ENCODE data around the gene ZGLP1. TPM values are rescaled to one million over a fixed set of nuclear protein-coding genes. Genes with fewer than 3 reads are reported as not detected.

The ZGLP1 gene
- total and polyA plus RNA-seq, 2 of the 13 experiments (the other 11 are each of a cell fraction or from before 2014, with no cell fraction given): 2.4 to 3.0 TPM

- TF ChIP-seq HOXD1 (CRISPR knock-in tag; IDR thresholded peaks at IDR 0.05): no peak
- TF ChIP-seq ATF7-NPFF (CRISPR knock-in tag; IDR thresholded peaks at IDR 0.05; ENCODE audit: low read depth): peak; percentile 40; the same call in 1 of the 2 replicates
- peak; percentile 59; the same call in 1 of the 2 replicates for TF ChIP-seq ZNF274 (CRISPR knock-in tag; IDR thresholded peaks at IDR 0.05)
- TF ChIP-seq DNMT1 (CRISPR knock-in tag; IDR thresholded peaks at IDR 0.05): 0 out of 2 replicates have a peak, but pooled peaks have one; percentile 37
- no peak for TF ChIP-seq ZNF567 (CRISPR knock-in tag; IDR thresholded peaks at IDR 0.05; ENCODE audit: borderline replicate concordance)
- no peak for TF ChIP-seq FOXA1 (IDR thresholded peaks at IDR 0.05)
- TF ChIP-seq FOXA1 (CRISPR knock-in tag; IDR thresholded peaks at IDR 0.05): no peak
- TF ChIP-seq, protein P1, sequence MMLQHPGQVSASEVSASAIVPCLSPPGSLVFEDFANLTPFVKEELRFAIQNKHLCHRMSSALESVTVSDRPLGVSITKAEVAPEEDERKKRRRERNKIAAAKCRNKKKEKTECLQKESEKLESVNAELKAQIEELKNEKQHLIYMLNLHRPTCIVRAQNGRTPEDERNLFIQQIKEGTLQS (CRISPR knock-in tag; IDR thresholded peaks at IDR 0.05): no peak
- 0 out of 2 replicates have a peak, but pooled peaks have one; percentile 41 for TF ChIP-seq ZNF232 (CRISPR knock-in tag; IDR thresholded peaks at IDR 0.05; ENCODE audit: borderline replicate concordance)
- peak; percentile 64; the same call in 1 of the 2 replicates for TF ChIP-seq ZFY (CRISPR knock-in tag; IDR thresholded peaks at IDR 0.05)
- no peak for TF ChIP-seq ZNF33A (CRISPR knock-in tag; IDR thresholded peaks at IDR 0.05; ENCODE audit: borderline replicate concordance)
- TF ChIP-seq SALL2 (CRISPR knock-in tag; IDR thresholded peaks at IDR 0.05): no peak
- peak; percentile 91; the same call in 1 of the 2 replicates for TF ChIP-seq ZFYVE20 (CRISPR knock-in tag; IDR thresholded peaks at IDR 0.05; ENCODE audit: borderline replicate concordance, low read depth)
- peak; percentile 68 for TF ChIP-seq IKZF4 (CRISPR knock-in tag; IDR thresholded peaks at IDR 0.05; ENCODE audit: borderline replicate concordance, low read depth, not compliant biosample characterization)
- peak; percentile 42; the same call in 1 of the 2 replicates for TF ChIP-seq MXD4 (CRISPR knock-in tag; IDR thresholded peaks at IDR 0.05)
- TF ChIP-seq ZNF326 (CRISPR knock-in tag; IDR thresholded peaks at IDR 0.05; ENCODE audit: borderline replicate concordance): no peak
- TF ChIP-seq ZNF878 (CRISPR knock-in tag; IDR thresholded peaks at IDR 0.05): no peak
- TF ChIP-seq, protein P2, sequence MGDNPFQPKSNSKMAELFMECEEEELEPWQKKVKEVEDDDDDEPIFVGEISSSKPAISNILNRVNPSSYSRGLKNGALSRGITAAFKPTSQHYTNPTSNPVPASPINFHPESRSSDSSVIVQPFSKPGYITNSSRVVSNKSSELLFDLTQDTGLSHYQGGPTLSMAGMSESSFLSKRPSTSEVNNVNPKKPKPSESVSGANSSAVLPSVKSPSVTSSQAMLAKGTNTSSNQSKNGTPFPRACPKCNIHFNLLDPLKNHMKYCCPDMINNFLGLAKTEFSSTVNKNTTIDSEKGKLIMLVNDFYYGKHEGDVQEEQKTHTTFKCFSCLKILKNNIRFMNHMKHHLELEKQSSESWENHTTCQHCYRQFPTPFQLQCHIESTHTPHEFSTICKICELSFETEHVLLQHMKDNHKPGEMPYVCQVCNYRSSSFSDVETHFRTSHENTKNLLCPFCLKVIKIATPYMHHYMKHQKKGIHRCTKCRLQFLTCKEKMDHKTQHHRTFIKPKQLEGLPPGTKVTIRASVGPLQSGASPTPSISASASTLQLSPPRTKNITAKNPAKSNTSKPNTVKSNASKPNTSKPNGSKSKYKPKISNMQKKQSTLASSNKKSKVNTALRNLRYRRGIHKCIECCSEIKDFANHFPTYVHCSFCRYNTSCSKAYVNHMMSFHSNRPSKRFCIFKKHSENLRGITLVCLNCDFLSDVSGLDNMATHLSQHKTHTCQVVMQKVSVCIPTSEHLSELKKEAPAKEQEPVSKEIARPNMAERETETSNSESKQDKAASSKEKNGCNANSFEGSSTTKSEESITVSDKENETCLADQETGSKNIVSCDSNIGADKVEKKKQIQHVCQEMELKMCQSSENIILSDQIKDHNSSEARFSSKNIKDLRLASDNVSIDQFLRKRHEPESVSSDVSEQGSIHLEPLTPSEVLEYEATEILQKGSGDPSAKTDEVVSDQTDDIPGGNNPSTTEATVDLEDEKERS (CRISPR knock-in tag; IDR thresholded peaks at IDR 0.05): no peak
- TF ChIP-seq ZNF790 (CRISPR knock-in tag; IDR thresholded peaks at IDR 0.05; ENCODE audit: borderline replicate concordance): peak; percentile 35; the same call in 1 of the 2 replicates
- TF ChIP-seq IRF2 (CRISPR knock-in tag; IDR thresholded peaks at IDR 0.05): no peak
- TF ChIP-seq ZNF710 (CRISPR knock-in tag; IDR thresholded peaks at IDR 0.05; ENCODE audit: borderline replicate concordance): no peak
- no peak; the same call in 1 of the 2 replicates for TF ChIP-seq ZNF501 (CRISPR knock-in tag; IDR thresholded peaks at IDR 0.05)
- no peak for TF ChIP-seq ZNF343 (CRISPR knock-in tag; IDR thresholded peaks at IDR 0.05)
- TF ChIP-seq ZNF563 (CRISPR knock-in tag; IDR thresholded peaks at IDR 0.05): peak; percentile 73; the same call in 1 of the 2 replicates
- TF ChIP-seq TMF1 (CRISPR knock-in tag; IDR thresholded peaks at IDR 0.05; ENCODE audit: low read depth): peak; percentile 46; the same call in 1 of the 2 replicates
These were observed 13.6 kb downstream of the ZGLP1 start (continued) for GRCh38 chr19:10295847-10296591.

Measured in HepG2 (cell line).